Activated CD8-positive, alpha-beta T cell treated with anti-CD3 and anti-CD28 coated beads for 36 hours (primary cell): Measurements from ENCODE around the gene CSTF1. TPM values are rescaled to one million over a fixed set of nuclear protein-coding genes. Genes with fewer than 3 reads are reported as not detected.
"Not testable (repeated sequence)": the region's sequence is repeated elsewhere in the genome, so short reads cannot be mapped to it uniquely, and the experiment has no call there.

ENCODE experiments used
- ATAC-seq: fragments of 200-7000 bp; cut with Tn5 transposase; one replicate; pipeline ENCODE4 v1.10.0; 2021; ENCODE audit warnings: mild to moderate bottlenecking, moderate library complexity
- CTCF ChIA-PET: fragments of 350-600 bp; sonication (Branson Sonifier 250); formaldehyde crosslinking; loops from one replicate; lab custom pipeline; 2021; ENCODE audit warnings: antibody characterized with exemption; lab: Charles Lee
- POLR2A ChIA-PET: fragments of 350-600 bp; sonication (Branson Sonifier 250); formaldehyde crosslinking; loops from one replicate; lab custom pipeline; 2021; ENCODE audit warnings: antibody characterized with exemption; lab: Charles Lee
- DNase-seq: peaks from one replicate; pipeline ENCODE4 v3.0.0-alpha.2; 2020
- H3K27ac Mint-ChIP-seq: one replicate; pipeline ENCODE4 v1.8.0; 2021; ENCODE audit warnings: mild to moderate bottlenecking, mixed read lengths
- H3K27me3 Mint-ChIP-seq: one replicate; pipeline ENCODE4 v1.8.0; 2021; ENCODE audit warnings: mixed read lengths
- H3K36me3 Mint-ChIP-seq: one replicate; pipeline ENCODE4 v1.8.0; 2021; ENCODE audit warnings: low read depth, mixed read lengths
- H3K4me1 Mint-ChIP-seq: one replicate; pipeline ENCODE4 v1.8.0; 2021; ENCODE audit warnings: low read depth, mixed read lengths
- H3K4me3 Mint-ChIP-seq: one replicate; pipeline ENCODE4 v1.8.0; 2021; ENCODE audit warnings: mild to moderate bottlenecking, moderate library complexity, mixed read lengths
- H3K9me3 Mint-ChIP-seq: one replicate; pipeline ENCODE4 v1.8.0; 2021; ENCODE audit warnings: mixed read lengths
- CTCF ChIP-seq: fragments of 200-600 bp; IDR thresholded peaks from one replicate; pipeline ENCODE4 v1.8.0; 2022; ENCODE audit warnings: antibody characterized with exemption, mild to moderate bottlenecking
- intact Hi-C: fragments of 100-400 bp; cut with micrococcal nuclease; formaldehyde crosslinking; loops from one replicate; pipeline ENCODE4 v1.10.0; 2022
- total RNA-seq, 2 experiments: library from RNA; stranded (reverse); gene quantifications; one replicate each; pipeline ENCODE4 v1.2.3, GENCODE V29; 2021

CSTF1 gene
- total RNA-seq, 2 experiments from 2014 or later = 63.4 to 66.2 TPM

- intact Hi-C loops = no loop called here
- Mint-ChIP-seq H3K27me3 (no peaks in the 10 kb centered on the region), H3K9me3 (peaks cover 8% of the 10 kb centered on the region), H3K36me3 (peaks cover 59% of the 10 kb centered on the region), H3K4me3 (no peak overlapping the region), H3K27ac (no peak overlapping the region), H3K4me1 (peaks cover 37% of the 10 kb centered on the region)
- ATAC-seq = no peak
- no peak for TF ChIP-seq CTCF
- ChIA-PET CTCF (interaction anchor here (1.1 to 1.3 kb wide), 3 partner anchors 9 to 15 kb away, joined by 3 to 4 read pairs (median 4); no protein-coding TSS in a partner anchor), POLR2A (interaction anchor here (0.8 to 1.1 kb wide), 3 partner anchors 9 to 18 kb away, joined by 3 read pairs; no protein-coding TSS in a partner anchor)
- DNase-seq = no peak
Observed at GRCh38 chr20:56409521-56409920, 17.1 kb downstream of the CSTF1 start.

GRCh38 chr20:56409956-56410355 lies 17.5 kb downstream of the CSTF1 start:
- Mint-ChIP-seq H3K27me3 (no peaks in the 10 kb centered on the region), H3K4me3 (no peak overlapping the region), H3K36me3 (peaks cover 57% of the 10 kb centered on the region), H3K4me1 (peaks cover 40% of the 10 kb centered on the region), H3K27ac (peak overlapping the region; percentile 35), H3K9me3 (peaks cover 8% of the 10 kb centered on the region)
- no peak for ATAC-seq
- ChIA-PET CTCF (interaction anchor here (1.3 kb wide), 1 partner anchor 9 kb away, joined by 3 read pairs; no protein-coding TSS in a partner anchor), POLR2A (interaction anchor here (0.6 to 1.1 kb wide), 4 partner anchors 9 to 19 kb away, joined by 3 read pairs; no protein-coding TSS in a partner anchor)
- intact Hi-C loops = loop anchor here (5.0 kb wide), 1 partner anchor 57 kb away; the partner anchor contains the start of gene RTF2
- TF ChIP-seq CTCF = no peak
- no peak for DNase-seq

GRCh38 chr20:56411287-56411686 lies 18.8 kb downstream of the CSTF1 start:
- ChIA-PET CTCF (interaction anchor here (0.9 to 3.3 kb wide), 10 partner anchors 8 to 69 kb away, joined by 3 to 17 read pairs (median 4); partner anchors contain the start of genes AURKA and CSTF1), POLR2A (interaction anchor here (1.5 to 2.7 kb wide), 6 partner anchors 9 to 31 kb away, joined by 3 to 16 read pairs (median 6); partner anchors contain the start of genes AURKA and CSTF1)
- ATAC-seq, H3K27me3 Mint-ChIP-seq, DNase-seq, H3K9me3 Mint-ChIP-seq: not testable (repeated sequence)
- peak overlapping the region; percentile 74 for H3K4me3 Mint-ChIP-seq
- peak overlapping the region; percentile 95 for H3K27ac Mint-ChIP-seq
- peaks cover 41% of the 10 kb centered on the region for H3K4me1 Mint-ChIP-seq
- H3K36me3 Mint-ChIP-seq = peaks cover 45% of the 10 kb centered on the region
- intact Hi-C loops = loop anchor here (5.0 kb wide), 1 partner anchor 56 kb away; the partner anchor contains the start of gene RTF2

GRCh38 chr20:56411759-56412472 lies 19.5 kb downstream of the CSTF1 start, which contains the start of gene CASS4:
Gene CASS4, plus strand, starts transcription at chr20:56412260. Its CDS starts 199 bp downstream, at chr20:56412459.
- DNase-seq = peak; percentile 59
- ChIA-PET POLR2A (interaction anchor here (0.7 to 2.7 kb wide), 12 partner anchors 9 to 57 kb away, joined by 3 to 16 read pairs (median 4); partner anchors contain the start of genes AURKA, CSTF1 and RTF2), CTCF (interaction anchor here (0.9 to 3.3 kb wide), 13 partner anchors 8 to 139 kb away, joined by 3 to 17 read pairs (median 4); partner anchors contain the start of genes AURKA and CSTF1)
- Mint-ChIP-seq H3K27ac (peak within 1 kb of the TSS; percentile 95), H3K4me3 (peak within 1 kb of the TSS; percentile 74), H3K4me1 (peaks cover 48% of the 10 kb centered on the region), H3K9me3 (peaks cover 8% of the 10 kb centered on the region), H3K36me3 (peaks cover 44% of the 10 kb centered on the region), H3K27me3 (no peaks in the 10 kb centered on the region)
- ATAC-seq = peak; percentile 57
- intact Hi-C loops = loop anchor here (5.0 kb wide), 1 partner anchor 55 kb away; the partner anchor contains the start of gene RTF2
- no peak for TF ChIP-seq CTCF

- Mint-ChIP-seq H3K4me3 (peak overlapping the region; percentile 74), H3K27me3 (no peaks in the 10 kb centered on the region), H3K36me3 (peaks cover 45% of the 10 kb centered on the region), H3K9me3 (peaks cover 8% of the 10 kb centered on the region), H3K27ac (peak overlapping the region; percentile 95), H3K4me1 (peaks cover 53% of the 10 kb centered on the region)
- no peak for ATAC-seq
- ChIA-PET CTCF (interaction anchor here (0.8 to 3.3 kb wide), 13 partner anchors 9 to 138 kb away, joined by 3 to 17 read pairs (median 4); partner anchors contain the start of genes AURKA and CSTF1), POLR2A (interaction anchor here (0.6 to 2.7 kb wide), 14 partner anchors 8 to 56 kb away, joined by 3 to 16 read pairs (median 4); partner anchors contain the start of genes AURKA, CSTF1 and RTF2)
- TF ChIP-seq CTCF = no peak
- DNase-seq = no peak
- intact Hi-C loops = loop anchor here (5.0 kb wide), 1 partner anchor 55 kb away; the partner anchor contains the start of gene RTF2
Observed at GRCh38 chr20:56412473-56412790, 20.0 kb downstream of the CSTF1 start.
